Measurements from ENCODE around the gene SF3B4.

DNA sequence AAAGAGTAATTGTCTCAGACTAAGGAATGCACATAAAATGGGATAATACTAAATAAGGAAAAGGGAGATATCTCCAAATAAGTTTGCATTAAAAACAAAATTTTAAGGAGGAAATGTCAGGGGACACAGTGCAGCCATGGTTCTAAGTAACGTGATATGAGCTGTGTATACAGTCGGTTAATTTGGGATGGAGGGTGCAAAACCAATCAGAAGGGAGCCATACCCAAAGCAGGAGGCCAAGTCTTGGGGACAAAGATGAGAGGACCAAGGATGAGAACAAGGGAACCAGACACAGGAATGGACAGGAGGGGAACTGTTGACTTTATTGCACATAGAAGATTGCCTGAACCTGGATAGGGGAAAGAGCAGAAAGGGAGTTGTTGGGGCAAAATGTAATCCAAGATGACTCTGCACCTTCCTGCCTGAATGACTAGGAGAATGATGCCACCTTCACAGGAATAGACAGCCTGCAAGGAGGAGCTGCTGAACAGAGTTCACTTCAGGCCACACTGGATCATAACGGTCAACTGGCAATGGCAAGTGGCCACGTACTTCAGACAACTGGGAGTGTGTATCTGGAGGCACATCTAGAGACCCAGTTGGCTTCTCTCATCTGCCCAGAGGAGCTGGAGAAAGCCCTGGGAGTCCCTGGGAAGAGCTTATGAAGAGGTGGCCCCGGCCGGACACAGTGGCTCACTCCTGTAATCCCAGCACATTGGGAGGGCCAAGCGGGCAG is 50.2 kb downstream of the SF3B4 start:
- TF ChIP-seq, protein P1, sequence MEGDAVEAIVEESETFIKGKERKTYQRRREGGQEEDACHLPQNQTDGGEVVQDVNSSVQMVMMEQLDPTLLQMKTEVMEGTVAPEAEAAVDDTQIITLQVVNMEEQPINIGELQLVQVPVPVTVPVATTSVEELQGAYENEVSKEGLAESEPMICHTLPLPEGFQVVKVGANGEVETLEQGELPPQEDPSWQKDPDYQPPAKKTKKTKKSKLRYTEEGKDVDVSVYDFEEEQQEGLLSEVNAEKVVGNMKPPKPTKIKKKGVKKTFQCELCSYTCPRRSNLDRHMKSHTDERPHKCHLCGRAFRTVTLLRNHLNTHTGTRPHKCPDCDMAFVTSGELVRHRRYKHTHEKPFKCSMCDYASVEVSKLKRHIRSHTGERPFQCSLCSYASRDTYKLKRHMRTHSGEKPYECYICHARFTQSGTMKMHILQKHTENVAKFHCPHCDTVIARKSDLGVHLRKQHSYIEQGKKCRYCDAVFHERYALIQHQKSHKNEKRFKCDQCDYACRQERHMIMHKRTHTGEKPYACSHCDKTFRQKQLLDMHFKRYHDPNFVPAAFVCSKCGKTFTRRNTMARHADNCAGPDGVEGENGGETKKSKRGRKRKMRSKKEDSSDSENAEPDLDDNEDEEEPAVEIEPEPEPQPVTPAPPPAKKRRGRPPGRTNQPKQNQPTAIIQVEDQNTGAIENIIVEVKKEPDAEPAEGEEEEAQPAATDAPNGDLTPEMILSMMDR (conservative IDR thresholded peaks at IDR 0.05; ENCODE audit: low read depth, low read length): no peak
- no peak for TF ChIP-seq EZH2phosphoT487 (IDR thresholded peaks at IDR 0.05; ENCODE audit: borderline replicate concordance, low read length)
